IMR-90 (cell line): ENCODE results near the gene BCS1L. TPM values are rescaled to one million over a fixed set of nuclear protein-coding genes. Genes with fewer than 3 reads are reported as not detected.

ENCODE experiments used
- ATAC-seq: fragments of 200-7000 bp; cut with Tn5 transposase; 2 replicates; pipeline ENCODE4 v1.9.1; 2020; ENCODE audit warnings: low read depth, mild to moderate bottlenecking, moderate library complexity
- BruUV-seq: library from RNA; stranded (reverse); fragments of 400-500 nt; replicated peaks from 2 replicates; lab custom pipeline; 2021; lab: Mats Ljungman, UMichigan
- CTCF ChIA-PET: fragments of 300-600 bp; formaldehyde crosslinking; extraction: SDS; loops from one replicate; lab custom pipeline; 2021; ENCODE audit warnings: antibody characterized with exemption; lab: Yijun Ruan, JAX
- POLR2A ChIA-PET: fragments of 300-600 bp; sonication (Branson Sonifier 250); formaldehyde crosslinking; loops from one replicate; lab custom pipeline; 2022; ENCODE audit warnings: antibody characterized with exemption; ENCODE audit not compliant: unreplicated experiment; lab: Charles Lee
- DNase-seq: peaks from one replicate; pipeline ENCODE4 v3.0.0; 2013
- H2AFZ ChIP-seq: replicated peaks from 2 replicates; pipeline ENCODE3; 2013; ENCODE audit warnings: low read length, mild to moderate bottlenecking; ENCODE audit not compliant: poor library complexity
- H2AK5ac ChIP-seq: 2 replicates; pipeline ENCODE4 v1.6.1; 2013; ENCODE audit warnings: low read depth, low read length, inconsistent platforms
- H2AK9ac ChIP-seq: replicated peaks from 2 replicates; pipeline ENCODE3; 2013; ENCODE audit warnings: mild to moderate bottlenecking, low read depth, low read length, moderate library complexity; ENCODE audit not compliant: poor library complexity
- H2BK120ac ChIP-seq: 2 replicates; pipeline ENCODE4 v1.6.1; 2013; ENCODE audit warnings: low read depth, low read length, inconsistent platforms
- H2BK15ac ChIP-seq: 3 replicates; pipeline ENCODE4 v1.6.1; 2013; ENCODE audit warnings: low read depth, low read length, inconsistent platforms
- H2BK20ac ChIP-seq: 2 replicates; pipeline ENCODE4 v1.6.1; 2013; ENCODE audit warnings: low read depth, mild to moderate bottlenecking, inconsistent platforms, low read length, moderate library complexity
- H2BK5ac ChIP-seq: 2 replicates; pipeline ENCODE4 v1.6.1; 2013; ENCODE audit warnings: mild to moderate bottlenecking, low read depth, low read length, inconsistent platforms; ENCODE audit not compliant: poor library complexity, severe bottlenecking
- H3K14ac ChIP-seq: replicated peaks from 2 replicates; pipeline ENCODE4 v1.6.1; 2013; ENCODE audit warnings: low read depth, low read length, inconsistent platforms
- H3K18ac ChIP-seq: 2 replicates; pipeline ENCODE4 v1.6.1; 2013; ENCODE audit warnings: low read depth, low read length, control low read depth
- H3K23ac ChIP-seq: 2 replicates; pipeline ENCODE4 v1.6.1; 2013; ENCODE audit warnings: low read depth, low read length, inconsistent platforms
- H3K27ac ChIP-seq: 2 replicates; pipeline ENCODE4 v1.5.1; 2013; ENCODE audit warnings: mild to moderate bottlenecking, control low read depth, low read length; ENCODE audit not compliant: insufficient read depth
- H3K27me3 ChIP-seq: 2 replicates; pipeline ENCODE4 v1.6.1; 2013; ENCODE audit warnings: low read length; ENCODE audit not compliant: control insufficient read depth, insufficient read depth
- H3K36me3 ChIP-seq: 2 replicates; pipeline ENCODE4 v1.6.1; 2013; ENCODE audit warnings: low read length, mixed read lengths; ENCODE audit not compliant: control insufficient read depth, insufficient read depth
- H3K4ac ChIP-seq: 2 replicates; pipeline ENCODE4 v1.6.1; 2013; ENCODE audit warnings: low read depth, low read length, inconsistent platforms
- H3K4me1 ChIP-seq: 2 replicates; pipeline ENCODE4 v1.6.1; 2013; ENCODE audit warnings: low read length, mixed read lengths; ENCODE audit not compliant: control insufficient read depth, insufficient read depth
- H3K4me2 ChIP-seq: 2 replicates; pipeline ENCODE4 v1.6.1; 2013; ENCODE audit warnings: low read depth, mild to moderate bottlenecking, control low read depth, low read length, moderate library complexity
- H3K4me3 ChIP-seq: 2 replicates; pipeline ENCODE4 v1.5.1; 2013; ENCODE audit warnings: low read depth, mild to moderate bottlenecking, control low read depth, low read length, moderate library complexity; ENCODE audit not compliant: insufficient read depth
- H3K56ac ChIP-seq: 2 replicates; pipeline ENCODE4 v1.6.1; 2013; ENCODE audit warnings: low read length, inconsistent platforms; ENCODE audit not compliant: insufficient read depth; ENCODE audit errors: extremely low read depth
- H3K79me1 ChIP-seq, 2 experiments: 2 replicates each; pipeline ENCODE4 v1.6.1; 2013; ENCODE audit warnings: low read length in 2 of 2, inconsistent platforms in 1 of 2, low read depth in 1 of 2
- H3K9ac ChIP-seq: 2 replicates; pipeline ENCODE4 v1.6.1; 2013; ENCODE audit warnings: low read depth, low read length, control low read depth
- H3K9me1 ChIP-seq: 2 replicates; pipeline ENCODE4 v1.6.1; 2013; ENCODE audit warnings: low read length, inconsistent platforms; ENCODE audit not compliant: insufficient read depth
- H3K9me3 ChIP-seq: 2 replicates; pipeline ENCODE4 v1.6.1; 2013; ENCODE audit warnings: low read length; ENCODE audit not compliant: control insufficient read depth, insufficient read depth
- H4K20me1 ChIP-seq: 2 replicates; pipeline ENCODE4 v1.6.1; 2013; ENCODE audit warnings: low read length, inconsistent platforms; ENCODE audit not compliant: insufficient read depth
- H4K5ac ChIP-seq: 2 replicates; pipeline ENCODE4 v1.6.1; 2013; ENCODE audit warnings: mild to moderate bottlenecking, low read depth, low read length, control low read depth
- H4K8ac ChIP-seq, 2 experiments: 2 replicates each; pipeline ENCODE4 v1.6.1; 2013; ENCODE audit warnings: low read depth in 2 of 2, low read length in 2 of 2, control low read depth in 1 of 2, inconsistent platforms in 1 of 2
- H4K91ac ChIP-seq: 2 replicates; pipeline ENCODE4 v1.6.1; 2013; ENCODE audit warnings: low read depth, low read length, inconsistent platforms; ENCODE audit not compliant: insufficient read depth
- BHLHE40 ChIP-seq: fragments of 150-350 bp; IDR thresholded peaks from 2 replicates; pipeline ENCODE4 v1.6.1; 2016; ENCODE audit warnings: mild to moderate bottlenecking, low read depth, low read length
- CEBPB ChIP-seq: IDR thresholded peaks from 2 replicates; pipeline ENCODE4 v1.6.1; 2012; ENCODE audit warnings: low read depth, low read length, improper control_type of control experiment
- CHD1 ChIP-seq: IDR thresholded peaks from 2 replicates; pipeline ENCODE4 v1.6.1; 2012; ENCODE audit warnings: low read depth, low read length, improper control_type of control experiment
- CTCF ChIP-seq: conservative IDR thresholded peaks from 2 replicates; pipeline ENCODE4 v1.5.1; 2012; ENCODE audit warnings: mild to moderate bottlenecking, low read depth, low read length, improper control_type of control experiment
- MAFK ChIP-seq: IDR thresholded peaks from 2 replicates; pipeline ENCODE4 v1.6.1; 2012; ENCODE audit warnings: low read depth, low read length, improper control_type of control experiment
- MXI1 ChIP-seq: IDR thresholded peaks from 2 replicates; pipeline ENCODE4 v1.6.1; 2012; ENCODE audit warnings: low read depth, mild to moderate bottlenecking, low read length, moderate library complexity, borderline replicate concordance
- NFE2L2 ChIP-seq: fragments of 150-350 bp; IDR thresholded peaks from 2 replicates; pipeline ENCODE4 v1.6.1; 2016; ENCODE audit warnings: low read depth, mild to moderate bottlenecking, low read length
- POLR2A ChIP-seq: IDR thresholded peaks from 2 replicates; pipeline ENCODE4 v1.6.1; 2012; ENCODE audit warnings: mild to moderate bottlenecking, low read depth, low read length
- RAD21 ChIP-seq: IDR thresholded peaks from 2 replicates; pipeline ENCODE4 v1.6.1; 2012; ENCODE audit warnings: low read length, improper control_type of control experiment
- RCOR1 ChIP-seq: IDR thresholded peaks from 2 replicates; pipeline ENCODE4 v1.6.1; 2012; ENCODE audit warnings: mild to moderate bottlenecking, low read length, improper control_type of control experiment; ENCODE audit not compliant: insufficient replicate concordance
- RFX5 ChIP-seq: IDR thresholded peaks from 2 replicates; pipeline ENCODE4 v1.8.0; 2012; ENCODE audit warnings: low read depth, mild to moderate bottlenecking, low read length, moderate library complexity
- USF2 ChIP-seq: fragments of 150-350 bp; IDR thresholded peaks from 2 replicates; pipeline ENCODE4 v1.6.1; 2017; ENCODE audit warnings: mild to moderate bottlenecking, antibody characterized with exemption, low read length, low read depth
- WGBS, 2 experiments: methylation state at CpG; one replicate each; pipeline versions ENCODE4 v1.1.5 to v1.1.7; 2013; ENCODE audit warnings: missing lambda C conversion rate in 2 of 2; ENCODE audit not compliant: insufficient read length in 1 of 2; ENCODE audit errors: extremely low coverage in 2 of 2; 5-methylcytosine and 5-hydroxymethylcytosine counted together
- dilution Hi-C: fragments of 300-500 bp; cut with HindIII; formaldehyde crosslinking; loops from one replicate; pipeline ENCODE4 v1.14.3; 2018; ENCODE audit warnings: low sequenced_read_pairs; ENCODE audit not compliant: unreplicated experiment
- in situ Hi-C: fragments of 300-500 bp; cut with MboI; formaldehyde crosslinking; loops from 3 replicates; pipeline ENCODE4 v1.14.3; 2019; ENCODE audit warnings: low sequenced_read_pairs, inconsistent platforms, mixed read lengths
- intact Hi-C: fragments of 100-400 bp; cut with micrococcal nuclease; formaldehyde crosslinking; loops from 2 replicates; pipeline ENCODE4 v1.10.0; 2022
- polyA plus RNA-seq, 3 experiments: library from polyadenylated mRNA; depleted of rRNA; stranded (reverse); fragments of >200 nt; gene quantifications; 2 replicates each; pipeline ENCODE4 v1.2.3, GENCODE V29; 2012; ENCODE audit warnings: low replicate concordance in 1 of 3
- total RNA-seq: library from RNA; depleted of rRNA; stranded (reverse); fragments of >200 nt; gene quantifications from 2 replicates; pipeline ENCODE4 v1.2.3, GENCODE V29; 2012

BCS1L gene
- total and polyA plus RNA-seq, 2 of the 4 experiments (the other 2 are of a cell fraction): 39.1 to 56.7 TPM

GRCh38 chr2:218631837-218632236 is 27.6 kb upstream of the BCS1L start:
- Histone ChIP-seq H3K9me1 (peaks cover 7% of the 10 kb centered on the region; the same call in 1 of the 2 replicates), H2BK20ac (no peak overlapping the region), H3K4me3 (no peak overlapping the region), H3K18ac (no peak overlapping the region), H3K27ac (no peak overlapping the region), H3K4ac (no peak overlapping the region), H3K4me2 (no peak overlapping the region), H3K79me1 (no peaks in the 10 kb centered on the region), H3K14ac (no peak overlapping the region), H3K9ac (no peak overlapping the region), H3K56ac (no peak overlapping the region), H2BK5ac (no peak overlapping the region), H3K4me1 (peaks cover 3% of the 10 kb centered on the region), H3K27me3 (no peaks in the 10 kb centered on the region), H4K5ac (no peak overlapping the region), H4K91ac (no peak overlapping the region), H3K9me3 (no peaks in the 10 kb centered on the region), H3K23ac (no peak overlapping the region), H4K20me1 (no peaks in the 10 kb centered on the region), H2BK120ac (no peak overlapping the region), H2AK5ac (no peak overlapping the region), H2AFZ (no peak overlapping the region), H2BK15ac (no peak overlapping the region), H2AK9ac (no peak overlapping the region), H4K8ac (no peak overlapping the region), H3K36me3 (peaks cover 21% of the 10 kb centered on the region)
- DNase-seq (peak; percentile 47), ATAC-seq (no peak)
- in situ Hi-C loops: no loop called here
- intact Hi-C loops: no loop called here
- dilution Hi-C loops: no loop called here
- ChIA-PET POLR2A (no interaction called here), CTCF (interaction anchor here (1.0 kb wide), 1 partner anchor 16 kb away, joined by 3 read pairs; no protein-coding TSS in a partner anchor)
- TF ChIP-seq BHLHE40 (no peak), RFX5 (no peak), NFE2L2 (no peak), POLR2A (no peak), CEBPB (no peak), RAD21 (no peak), MXI1 (no peak), RCOR1 (no peak), MAFK (no peak), CHD1 (no peak), CTCF (no peak), USF2 (no peak)
- BruUV-seq: no TSS peak
- 89% methylated on average over 1 of the region's 4 CpGs; no CpG with 5 or more reads in 1 of the 2 experiments for WGBS, 2 experiments
